Measurements from ENCODE around the gene MYO5B. TPM values are rescaled to one million over a fixed set of nuclear protein-coding genes. Genes with fewer than 3 reads are reported as not detected.

The MYO5B gene
- total and polyA plus RNA-seq, 2 of the 4 experiments (the other 2 are of a cell fraction): 0.24 to 0.54 TPM

DNA sequence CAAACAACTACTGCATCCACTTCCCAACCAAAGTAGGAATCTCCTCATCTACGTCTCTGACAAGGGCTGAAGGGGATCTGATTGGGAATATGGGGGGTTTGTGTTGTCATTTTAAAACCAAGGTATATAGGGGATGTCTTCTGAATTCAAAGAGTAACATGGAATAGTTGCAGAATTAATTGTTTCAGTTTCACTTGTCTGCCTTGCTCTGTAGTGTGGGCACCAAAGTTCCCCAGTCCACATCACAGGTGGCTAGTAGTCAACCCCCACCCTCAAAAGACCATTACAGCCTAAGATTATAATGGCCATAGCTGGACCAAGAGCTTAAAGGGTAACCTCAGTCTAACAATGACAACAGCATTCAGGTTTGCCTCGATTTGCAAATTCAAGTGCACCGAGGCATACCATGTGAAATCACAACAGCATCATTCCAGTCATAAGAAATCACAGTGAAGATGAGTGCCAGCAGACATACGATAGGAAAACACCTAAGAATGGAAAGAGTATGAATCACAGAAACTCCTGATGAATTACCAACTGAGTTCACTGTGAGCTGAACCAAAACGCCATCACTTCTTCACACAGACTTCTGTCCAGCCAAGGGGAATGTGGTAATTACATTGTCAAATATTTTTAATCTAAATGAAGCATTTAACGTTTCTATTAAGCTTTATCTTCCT, 52.4 kb downstream of the MYO5B start:
- no peak for TF ChIP-seq CEBPB (IDR thresholded peaks at IDR 0.05; ENCODE audit: low read depth, low read length)
- ATAC-seq (ENCODE audit: low read depth) (no peak), DNase-seq (no peak)
- Histone ChIP-seq H2AFZ (replicated peaks; ENCODE audit: low read length, poor library complexity) (no peak overlapping the region), H4K8ac (ENCODE audit: low read depth in 2 of 2, low read length in 2 of 2) (no peak overlapping the region), H3K4me1 (ENCODE audit: control insufficient read depth, insufficient read depth, low read length) (no peaks in the 10 kb centered on the region), H3K27me3 (ENCODE audit: control insufficient read depth, insufficient read depth, low read length) (no peaks in the 10 kb centered on the region; the same call in 1 of the 2 replicates), H3K56ac (ENCODE audit: extremely low read depth, insufficient read depth, low read length) (no peak overlapping the region), H2AK5ac (ENCODE audit: low read depth, low read length) (no peak overlapping the region), H3K4me3 (ENCODE audit: insufficient read depth, low read depth, low read length) (no peak overlapping the region), H3K36me3 (ENCODE audit: control insufficient read depth, insufficient read depth, low read length) (no peaks in the 10 kb centered on the region), H3K4me2 (ENCODE audit: low read depth, low read length) (no peak overlapping the region), H3K27ac (ENCODE audit: insufficient read depth, low read length) (no peak overlapping the region), H4K91ac (ENCODE audit: insufficient read depth, low read depth, low read length) (no peak overlapping the region), H3K9me3 (ENCODE audit: control insufficient read depth, insufficient read depth, low read length) (no peaks in the 10 kb centered on the region), H3K79me1 (ENCODE audit: low read depth in 1 of 2, low read length in 2 of 2) (no peaks in the 10 kb centered on the region), H2BK120ac (ENCODE audit: low read depth, low read length) (no peak overlapping the region), H3K9ac (ENCODE audit: low read depth, low read length) (no peak overlapping the region), H3K4ac (ENCODE audit: low read depth, low read length) (no peak overlapping the region), H3K18ac (ENCODE audit: low read depth, low read length) (no peak overlapping the region), H2AK9ac (replicated peaks; ENCODE audit: low read depth, low read length, poor library complexity) (no peak overlapping the region), H4K5ac (ENCODE audit: low read depth, low read length) (no peak overlapping the region), H2BK15ac (ENCODE audit: low read depth, low read length) (no peak overlapping the region), H3K14ac (replicated peaks; ENCODE audit: low read depth, low read length) (no peak overlapping the region), H4K20me1 (ENCODE audit: insufficient read depth, low read length) (no peaks in the 10 kb centered on the region), H2BK5ac (ENCODE audit: low read depth, low read length, poor library complexity, severe bottlenecking) (no peak overlapping the region), H3K9me1 (ENCODE audit: insufficient read depth, low read length) (no peaks in the 10 kb centered on the region), H2BK20ac (ENCODE audit: low read depth, low read length) (no peak overlapping the region), H3K23ac (ENCODE audit: low read depth, low read length) (no peak overlapping the region)
- dilution Hi-C loops (cut with HindIII; ENCODE audit: low sequenced_read_pairs, unreplicated experiment) (no loop called here), intact Hi-C loops (cut with micrococcal nuclease) (no loop called here), in situ Hi-C loops (cut with MboI; ENCODE audit: low sequenced_read_pairs) (no loop called here)
- ChIA-PET POLR2A (ENCODE audit: unreplicated experiment) (no interaction called here), CTCF (no interaction called here)
- no TSS peak for BruUV-seq (replicated peaks)
- no CpG with 5 or more reads among the region's 6 CpGs for WGBS, 2 experiments (ENCODE audit: extremely low coverage in 2 of 2, insufficient read length in 1 of 2)

Measured in IMR-90 (cell line).